Stimulated activated CD4-positive, alpha-beta T cell treated with anti-CD3 and anti-CD28 coated beads, Interleukin-4, amount 100 ng/mL, for 1 hour (primary cell): ENCODE data around the gene FBXW4.

Source experiments
- DNase-seq: peaks from one replicate; pipeline ENCODE4 v3.0.0-alpha.2; 2020

Gene FBXW4

DNA sequence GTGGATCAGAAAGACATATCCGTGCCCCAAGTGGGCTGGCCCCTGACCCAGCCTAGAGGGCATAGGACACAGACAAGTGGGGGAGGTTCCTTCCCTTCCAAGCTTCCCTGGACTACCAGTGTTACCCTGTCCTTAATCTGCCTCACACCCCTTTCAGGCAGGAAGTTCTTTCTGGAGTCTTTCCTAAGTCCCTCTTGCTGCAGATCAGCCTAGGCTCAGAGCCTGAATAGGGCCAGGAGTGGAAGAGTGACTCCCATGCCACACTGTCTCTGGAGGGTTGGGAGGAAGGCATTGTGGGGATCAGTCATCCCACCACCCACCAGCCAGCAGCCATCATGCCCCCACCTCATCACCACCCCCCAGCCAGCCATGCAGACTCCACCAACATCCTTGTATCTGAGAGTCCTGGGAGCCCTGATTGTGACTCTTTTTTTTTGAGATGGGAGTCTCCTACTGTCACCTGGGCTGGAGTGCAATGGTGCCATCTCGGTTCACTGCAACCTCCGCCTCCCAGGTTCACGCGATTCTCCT is 129.5 kb downstream of the FBXW4 start:
- DNase-seq = no peak

- DNase-seq = no peak
Observed at GRCh38 chr10:101564490-101564991, 130.4 kb downstream of the FBXW4 start.

DNA sequence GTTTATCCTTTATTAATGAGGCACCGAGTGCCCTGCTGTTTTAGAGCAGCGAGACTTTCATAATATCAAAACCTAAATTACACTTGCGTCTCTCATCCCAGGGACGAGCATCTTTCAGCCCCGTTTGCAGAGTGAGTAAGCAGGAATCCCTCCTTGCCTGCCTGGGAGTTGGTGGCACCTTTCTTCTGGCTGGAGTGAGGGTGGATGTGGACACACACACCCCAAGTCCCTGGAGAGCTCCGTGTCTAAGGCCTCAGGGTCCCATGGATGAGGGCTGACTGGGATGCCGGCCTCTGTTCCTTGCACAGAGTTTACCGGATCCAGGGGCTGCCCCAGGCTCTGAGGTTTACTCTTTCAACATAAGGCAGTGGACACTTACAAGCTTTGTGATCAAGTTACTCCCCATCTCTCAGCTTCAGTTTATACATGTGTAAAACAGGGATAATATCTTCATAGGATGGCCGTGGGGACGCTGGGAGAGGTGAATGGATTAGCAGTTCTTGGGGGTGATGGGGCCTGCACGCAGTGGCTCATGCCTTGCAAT is 131.4 kb downstream of the FBXW4 start:
- no peak for DNase-seq

DNA sequence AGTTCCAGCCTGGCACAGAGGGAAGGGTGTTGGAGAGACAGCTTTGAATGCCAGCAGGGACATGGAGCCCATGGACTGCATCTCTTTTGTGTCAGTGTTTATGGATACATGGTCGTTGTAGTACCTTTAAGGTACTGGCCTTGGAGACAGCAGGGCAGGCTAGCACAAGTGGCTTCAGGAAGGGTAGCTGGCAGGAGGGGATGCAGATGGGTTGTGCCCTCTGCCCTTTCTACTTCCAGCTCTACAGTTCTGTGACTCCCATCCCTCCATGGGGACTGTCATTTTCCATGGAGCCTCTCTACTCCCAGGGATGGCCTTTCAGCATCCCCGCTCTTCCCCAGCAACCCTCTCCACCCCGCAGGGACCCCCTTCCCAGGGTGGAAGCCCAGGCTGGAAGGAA is 132.0 kb downstream of the FBXW4 start:
- no peak for DNase-seq

GRCh38 chr10:101562231-101562630 is 132.7 kb downstream of the FBXW4 start:
- no peak for DNase-seq

DNA sequence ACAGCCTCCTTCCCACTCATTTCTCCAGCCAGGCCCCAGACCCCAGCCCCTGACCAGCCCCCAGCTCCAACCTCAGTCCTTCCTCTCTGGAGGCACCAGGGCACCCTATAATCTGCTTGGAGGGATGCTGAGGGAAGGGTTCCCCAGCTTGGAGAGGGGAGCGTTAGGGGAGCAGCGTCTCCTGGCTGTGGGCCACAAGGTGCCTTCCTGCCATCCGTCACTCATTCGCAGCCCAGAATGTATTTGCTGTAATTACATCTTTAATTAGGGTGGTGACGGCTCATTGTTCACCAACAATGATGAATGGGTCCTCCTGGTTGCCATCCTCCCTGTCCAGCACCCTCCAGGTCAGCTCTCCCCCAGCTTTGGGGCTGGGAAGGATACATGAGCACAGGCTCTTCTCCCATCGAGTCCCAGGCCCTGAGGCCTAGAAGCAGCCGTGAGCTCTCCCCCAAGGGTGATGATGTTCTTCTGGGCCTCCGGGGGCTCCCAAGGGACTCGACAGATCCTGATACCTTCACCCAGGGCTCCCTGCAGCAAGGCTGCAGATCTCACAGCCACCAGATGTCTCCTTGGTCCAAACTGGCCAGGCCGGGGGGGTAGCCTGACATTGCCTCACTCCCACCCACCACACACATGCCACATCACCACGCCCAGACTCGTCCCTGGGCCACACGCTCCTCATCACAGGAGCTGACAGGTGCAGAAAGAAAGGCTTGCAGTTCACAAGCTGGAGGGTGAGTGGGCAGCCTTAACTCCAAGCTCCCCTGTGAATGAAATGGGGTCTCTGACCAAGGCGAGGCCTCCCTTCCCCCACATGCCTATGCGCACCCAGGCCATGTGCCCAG is 133.7 kb downstream of the FBXW4 start:
- no peak for DNase-seq
